PC-9 (cell line): Measurements from ENCODE around the gene LDLRAD3. TPM values are rescaled to one million over a fixed set of nuclear protein-coding genes. Genes with fewer than 3 reads are reported as not detected.

Experiments used
- BruUV-seq: library from RNA; stranded (reverse); fragments of 400-500 nt; replicated peaks from 2 replicates; lab custom pipeline; 2021; lab: Mats Ljungman, UMichigan
- CTCF ChIA-PET: fragments of 300-600 bp; sonication (Branson Sonifier 250); formaldehyde crosslinking; loops from one replicate; lab custom pipeline; 2022; ENCODE audit warnings: antibody characterized with exemption; lab: Charles Lee
- POLR2A ChIA-PET: fragments of 300-600 bp; sonication (Branson Sonifier 250); formaldehyde crosslinking; loops from one replicate; lab custom pipeline; 2022; ENCODE audit warnings: antibody characterized with exemption; ENCODE audit not compliant: unreplicated experiment; lab: Charles Lee
- DNase-seq, 2 experiments: peaks; one replicate each; pipeline versions ENCODE4 v3.0.0 to v3.0.0-alpha.2; 2015 to 2022; ENCODE audit warnings: mixed read lengths in 1 of 2
- H2AFZ ChIP-seq: fragments of 200-600 bp; sonication (generic); 2 replicates; pipeline ENCODE4 v1.8.1; 2017; ENCODE audit warnings: antibody characterized with exemption
- H3F3A ChIP-seq: fragments of 200-600 bp; sonication (generic); 2 replicates; pipeline ENCODE4 v1.8.1; 2017; ENCODE audit warnings: antibody characterized with exemption, mild to moderate bottlenecking, low read depth; ENCODE audit not compliant: insufficient read depth
- H3K27ac ChIP-seq: fragments of 200-600 bp; sonication (generic); 2 replicates; pipeline ENCODE4 v1.6.1; 2016; ENCODE audit warnings: mixed run types
- H3K27me3 ChIP-seq: fragments of 200-600 bp; sonication (generic); 2 replicates; pipeline ENCODE4 v1.6.1; 2016; ENCODE audit warnings: low read depth, mixed run types; ENCODE audit not compliant: insufficient read depth
- H3K36me3 ChIP-seq: fragments of 200-600 bp; sonication (generic); 2 replicates; pipeline ENCODE4 v1.6.1; 2016; ENCODE audit warnings: low read depth, mixed run types
- H3K4me1 ChIP-seq: fragments of 200-600 bp; sonication (generic); replicated peaks from 2 replicates; pipeline ENCODE4 v1.6.1; 2016; ENCODE audit warnings: mixed run types; ENCODE audit not compliant: insufficient read depth
- H3K4me2 ChIP-seq: fragments of 200-600 bp; sonication (generic); 2 replicates; pipeline ENCODE4 v1.6.1; 2017; ENCODE audit warnings: mixed run types
- H3K4me3 ChIP-seq: fragments of 200-600 bp; sonication (generic); 2 replicates; pipeline ENCODE4 v1.6.1; 2016; ENCODE audit warnings: mixed run types
- H3K79me2 ChIP-seq: fragments of 200-600 bp; sonication (generic); 2 replicates; pipeline ENCODE4 v1.6.1; 2017; ENCODE audit warnings: low read depth, mixed run types
- H3K9me2 ChIP-seq: fragments of 200-600 bp; sonication (generic); 2 replicates; pipeline ENCODE4 v1.8.1; 2017; ENCODE audit warnings: mild to moderate bottlenecking; ENCODE audit not compliant: insufficient read depth
- H3K9me3 ChIP-seq: fragments of 200-600 bp; sonication (generic); 2 replicates; pipeline ENCODE4 v1.8.1; 2016; ENCODE audit warnings: low read depth; ENCODE audit not compliant: insufficient read depth
- H4K20me1 ChIP-seq: fragments of 200-600 bp; sonication (generic); 2 replicates; pipeline ENCODE4 v1.8.1; 2017; ENCODE audit not compliant: insufficient read depth
- EZH2 ChIP-seq: fragments of 200-600 bp; sonication (generic); IDR thresholded peaks from 2 replicates; pipeline ENCODE4 v1.8.0; 2017; ENCODE audit warnings: antibody characterized with exemption, low read depth
- intact Hi-C: fragments of 100-400 bp; cut with micrococcal nuclease; formaldehyde crosslinking; loops from one replicate; pipeline ENCODE4 v1.10.0; 2022; ENCODE audit not compliant: unreplicated experiment
- total RNA-seq: library from RNA; stranded (reverse); gene quantifications from 2 replicates; pipeline ENCODE4 v1.2.3, GENCODE V29; 2021
- TF ChIP-seq, protein P1 (sequence below): fragments of 200-600 bp; sonication (generic); conservative IDR thresholded peaks from 2 replicates; pipeline ENCODE4 v1.6.1; 2017; ENCODE audit warnings: mixed run types, antibody characterized with exemption, mild to moderate bottlenecking, moderate library complexity

Gene LDLRAD3
- total RNA-seq, 1 experiment from 2014 or later: 15.9 TPM

- H2AFZ ChIP-seq: no peak overlapping the region
- H3K27me3 ChIP-seq: no peaks in the 10 kb centered on the region
- POLR2A ChIA-PET: no interaction called here
- BruUV-seq: no TSS peak
- H3F3A ChIP-seq: no peaks in the 10 kb centered on the region
- DNase-seq: no peak
- H3K4me1 ChIP-seq: no peaks in the 10 kb centered on the region
- no peak overlapping the region for H3K27ac ChIP-seq
- H4K20me1 ChIP-seq: no peaks in the 10 kb centered on the region
- TF ChIP-seq EZH2: no peak
- TF ChIP-seq, protein P1, sequence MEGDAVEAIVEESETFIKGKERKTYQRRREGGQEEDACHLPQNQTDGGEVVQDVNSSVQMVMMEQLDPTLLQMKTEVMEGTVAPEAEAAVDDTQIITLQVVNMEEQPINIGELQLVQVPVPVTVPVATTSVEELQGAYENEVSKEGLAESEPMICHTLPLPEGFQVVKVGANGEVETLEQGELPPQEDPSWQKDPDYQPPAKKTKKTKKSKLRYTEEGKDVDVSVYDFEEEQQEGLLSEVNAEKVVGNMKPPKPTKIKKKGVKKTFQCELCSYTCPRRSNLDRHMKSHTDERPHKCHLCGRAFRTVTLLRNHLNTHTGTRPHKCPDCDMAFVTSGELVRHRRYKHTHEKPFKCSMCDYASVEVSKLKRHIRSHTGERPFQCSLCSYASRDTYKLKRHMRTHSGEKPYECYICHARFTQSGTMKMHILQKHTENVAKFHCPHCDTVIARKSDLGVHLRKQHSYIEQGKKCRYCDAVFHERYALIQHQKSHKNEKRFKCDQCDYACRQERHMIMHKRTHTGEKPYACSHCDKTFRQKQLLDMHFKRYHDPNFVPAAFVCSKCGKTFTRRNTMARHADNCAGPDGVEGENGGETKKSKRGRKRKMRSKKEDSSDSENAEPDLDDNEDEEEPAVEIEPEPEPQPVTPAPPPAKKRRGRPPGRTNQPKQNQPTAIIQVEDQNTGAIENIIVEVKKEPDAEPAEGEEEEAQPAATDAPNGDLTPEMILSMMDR: no peak
- H3K4me2 ChIP-seq: no peak overlapping the region
- no peak overlapping the region for H3K4me3 ChIP-seq
- CTCF ChIA-PET: no interaction called here
- H3K79me2 ChIP-seq: peaks cover 20% of the 10 kb centered on the region; the same call in 1 of the 2 replicates
- intact Hi-C loops: no loop called here
- no peaks in the 10 kb centered on the region for H3K9me2 ChIP-seq
- no peaks in the 10 kb centered on the region for H3K9me3 ChIP-seq
- no peaks in the 10 kb centered on the region for H3K36me3 ChIP-seq
These were observed 20.0 kb downstream of the LDLRAD3 start for GRCh38 chr11:35963911-35964310.

GRCh38 chr11:35964841-35965240, 21.0 kb downstream of the LDLRAD3 start:
- Histone ChIP-seq H3K79me2 (peaks cover 20% of the 10 kb centered on the region; the same call in 1 of the 2 replicates), H3K4me2 (no peak overlapping the region), H3K9me3 (no peaks in the 10 kb centered on the region), H3K4me1 (no peaks in the 10 kb centered on the region), H3K27me3 (no peaks in the 10 kb centered on the region), H3K4me3 (no peak overlapping the region), H3F3A (no peaks in the 10 kb centered on the region), H4K20me1 (no peaks in the 10 kb centered on the region), H3K9me2 (no peaks in the 10 kb centered on the region), H2AFZ (no peak overlapping the region), H3K27ac (no peak overlapping the region), H3K36me3 (no peaks in the 10 kb centered on the region)
- POLR2A ChIA-PET: no interaction called here
- no peak for TF ChIP-seq EZH2
- TF ChIP-seq, protein P1: no peak
- CTCF ChIA-PET: no interaction called here
- intact Hi-C loops: no loop called here
- no TSS peak for BruUV-seq
- no peak for DNase-seq

- intact Hi-C loops: no loop called here
- no peak for TF ChIP-seq EZH2
- TF ChIP-seq, protein P1: no peak
These were observed 23.2 kb downstream of the LDLRAD3 start for GRCh38 chr11:35967042-35967441.

More at GRCh38 chr11:35967042-35967441, 23.2 kb downstream of the LDLRAD3 start:
- Histone ChIP-seq H4K20me1 (no peaks in the 10 kb centered on the region), H3K27ac (no peak overlapping the region), H3F3A (no peaks in the 10 kb centered on the region), H3K79me2 (peaks cover 27% of the 10 kb centered on the region), H3K9me3 (no peaks in the 10 kb centered on the region), H2AFZ (no peak overlapping the region), H3K9me2 (no peaks in the 10 kb centered on the region), H3K4me1 (no peaks in the 10 kb centered on the region), H3K4me2 (no peak overlapping the region), H3K27me3 (no peaks in the 10 kb centered on the region), H3K4me3 (no peak overlapping the region), H3K36me3 (no peaks in the 10 kb centered on the region)
- ChIA-PET POLR2A (no interaction called here), CTCF (no interaction called here)
- DNase-seq: no peak
- no TSS peak for BruUV-seq
